NCI-H345 (cell line): ENCODE data around the gene SUGCT.
"Not testable (repeated sequence)": the region's sequence is repeated elsewhere in the genome, so short reads cannot be mapped to it uniquely, and the experiment has no call there.

Experiments
- DNase-seq: peaks from one replicate; lab custom pipeline; 2025; lab: John Stamatoyannopoulos, UW

The SUGCT gene

DNA sequence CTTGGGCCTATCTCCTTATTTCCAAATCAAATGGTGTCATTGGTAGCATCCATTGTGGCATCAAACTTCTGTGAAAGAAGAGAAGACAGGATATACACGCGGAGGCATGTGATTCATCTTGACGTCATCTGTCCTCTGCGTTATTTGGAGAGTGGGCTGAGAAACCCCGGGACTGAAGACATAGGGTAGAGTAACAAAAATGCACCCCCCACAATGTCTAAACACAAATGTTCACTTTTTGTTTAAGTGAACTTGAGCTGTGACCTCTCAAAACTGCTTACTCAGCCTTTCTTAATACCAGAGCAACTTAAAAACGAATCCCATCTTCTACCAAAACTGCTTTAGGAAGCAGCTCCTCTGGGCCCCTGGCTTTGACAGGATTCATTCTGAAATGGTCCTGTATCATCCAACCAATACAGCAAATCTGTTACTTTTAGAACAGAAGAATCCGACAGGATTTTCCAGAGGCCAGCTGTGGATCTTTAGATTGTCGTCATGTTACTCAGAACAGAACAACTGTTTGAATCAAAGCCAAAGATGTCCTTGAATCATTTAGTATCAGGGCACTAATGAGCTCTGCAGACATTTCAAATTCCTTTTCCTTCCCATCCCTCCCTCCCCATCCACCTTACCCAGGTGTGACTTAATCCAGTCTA is 438.1 kb downstream of the SUGCT start:
- no peak for DNase-seq

DNA sequence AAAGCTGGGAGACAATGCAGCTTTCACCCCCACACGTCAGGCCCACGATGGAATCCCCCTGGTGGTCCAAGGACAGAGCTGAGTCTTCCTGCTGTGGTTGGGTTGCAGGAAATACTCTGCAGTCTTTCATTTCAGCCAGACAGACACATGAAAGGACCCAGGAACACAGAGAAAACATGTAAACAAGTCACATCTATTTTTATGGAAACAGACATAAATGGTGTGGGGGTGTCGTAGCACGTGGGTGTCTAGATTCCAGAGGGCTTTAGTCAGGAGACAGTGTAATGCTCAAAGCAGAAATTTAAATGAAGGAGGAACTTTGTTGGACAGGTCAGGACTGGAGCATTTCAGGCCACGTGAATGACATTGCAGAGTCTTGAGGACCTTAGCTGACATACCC is 444.6 kb downstream of the SUGCT start:
- no peak for DNase-seq

DNA sequence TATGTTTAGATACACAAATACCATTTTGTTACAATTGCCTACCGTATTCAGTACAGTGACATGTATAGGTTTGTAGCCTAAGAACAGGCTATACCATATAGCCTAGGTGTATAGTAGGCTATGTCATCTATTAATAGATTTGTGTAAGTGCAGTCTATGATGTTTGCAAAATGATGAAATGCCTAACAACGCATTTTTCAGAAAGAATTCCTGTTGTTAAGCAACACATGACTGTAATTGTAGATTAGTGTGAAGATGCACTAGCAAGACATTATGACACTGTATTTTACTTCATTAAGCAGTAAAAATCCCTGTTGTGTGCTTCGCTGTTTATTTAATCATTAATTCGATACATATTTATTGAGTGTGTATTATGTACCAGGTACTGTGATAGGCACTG is 446.0 kb downstream of the SUGCT start:
- no peak for DNase-seq

DNA sequence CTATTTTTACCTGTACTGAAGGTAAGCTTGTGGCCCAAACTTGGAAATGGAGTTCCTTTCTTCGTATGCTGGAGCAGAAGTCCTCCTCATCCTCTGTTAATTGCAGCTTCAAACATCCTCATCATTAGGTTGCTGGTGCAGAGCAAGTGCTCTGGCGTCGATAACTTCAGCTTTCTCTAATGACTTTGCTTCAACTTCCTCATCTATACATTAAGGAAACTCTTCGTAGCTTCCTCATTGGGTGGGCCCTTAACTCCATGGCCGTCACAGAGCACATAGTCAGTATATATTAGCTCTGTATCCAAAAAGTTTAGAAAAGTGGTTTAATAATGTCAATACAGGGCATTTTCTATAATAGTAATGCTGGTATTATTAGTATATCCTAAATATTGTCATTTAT is 447.7 kb downstream of the SUGCT start:
- no peak for DNase-seq

DNA sequence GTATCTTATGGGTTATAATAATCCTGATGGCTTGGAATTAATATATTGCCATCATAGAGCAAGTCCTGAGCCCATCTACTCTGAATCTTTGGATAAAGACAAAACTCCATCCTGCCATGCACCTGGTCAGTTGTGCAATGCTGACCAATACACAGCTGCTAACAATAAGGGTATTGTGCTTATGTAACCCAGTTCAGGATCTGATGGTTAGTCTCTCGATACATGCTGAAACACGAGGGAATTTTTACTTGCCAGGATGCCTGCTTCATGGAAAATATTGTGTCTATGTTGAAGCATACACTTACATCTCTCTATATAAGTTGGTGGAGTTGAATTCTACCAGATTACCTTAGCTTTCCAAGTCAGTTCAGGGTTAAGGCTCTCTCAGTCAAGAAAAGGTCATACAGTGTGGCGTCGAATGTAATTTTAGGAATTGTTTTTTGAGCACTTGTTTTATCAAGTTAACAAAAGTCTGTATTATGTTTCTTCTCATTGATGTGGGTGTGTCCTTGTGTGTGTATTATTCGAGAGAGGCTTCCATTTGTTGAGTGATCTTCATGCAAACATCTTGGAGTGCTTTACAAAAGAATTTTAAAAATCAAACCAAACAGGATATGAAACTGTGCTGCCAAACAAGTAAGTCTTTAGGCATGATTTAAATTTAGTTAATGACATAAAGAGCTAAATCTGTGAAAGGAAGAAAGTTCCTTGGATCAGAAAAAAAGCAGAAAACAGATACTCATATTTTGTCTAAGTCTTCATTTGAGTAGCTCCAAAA is 449.1 kb downstream of the SUGCT start:
- DNase-seq = no peak

DNA sequence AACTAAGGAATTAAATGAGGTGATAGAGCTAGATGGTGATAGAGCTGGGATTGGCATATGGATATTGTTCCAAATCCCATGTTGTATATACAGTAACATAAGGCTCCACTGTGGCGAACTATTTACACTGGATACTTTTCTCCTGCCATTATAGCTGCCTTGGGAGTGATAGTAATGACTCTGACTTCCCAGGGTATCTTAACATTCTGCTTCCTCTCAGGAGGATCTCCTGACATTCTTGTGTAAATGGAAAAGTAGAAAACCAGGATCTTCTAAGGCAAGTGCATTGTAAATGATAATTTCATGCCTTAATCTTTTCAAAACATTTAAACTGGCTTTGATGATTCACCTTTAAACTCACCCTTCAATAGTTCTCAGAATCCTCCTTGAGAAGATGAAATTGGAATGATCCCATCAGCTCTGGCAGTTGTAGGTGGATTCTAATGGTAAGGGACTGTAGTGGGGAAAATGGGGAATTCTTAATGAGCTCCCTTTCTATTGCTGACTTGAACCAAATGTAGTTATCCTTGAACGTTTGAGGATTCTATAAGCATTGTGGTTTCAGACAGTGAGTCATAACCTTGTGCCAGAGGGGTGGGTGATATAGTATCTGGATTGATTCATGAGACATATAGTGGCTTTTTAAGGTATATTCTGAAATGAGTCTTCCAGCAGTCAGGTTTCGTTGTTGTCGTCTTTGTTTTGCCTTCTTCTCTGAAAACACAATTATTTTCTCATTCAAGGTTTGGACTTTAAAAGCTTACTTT is 450.0 kb downstream of the SUGCT start:
- DNase-seq = no peak

DNA sequence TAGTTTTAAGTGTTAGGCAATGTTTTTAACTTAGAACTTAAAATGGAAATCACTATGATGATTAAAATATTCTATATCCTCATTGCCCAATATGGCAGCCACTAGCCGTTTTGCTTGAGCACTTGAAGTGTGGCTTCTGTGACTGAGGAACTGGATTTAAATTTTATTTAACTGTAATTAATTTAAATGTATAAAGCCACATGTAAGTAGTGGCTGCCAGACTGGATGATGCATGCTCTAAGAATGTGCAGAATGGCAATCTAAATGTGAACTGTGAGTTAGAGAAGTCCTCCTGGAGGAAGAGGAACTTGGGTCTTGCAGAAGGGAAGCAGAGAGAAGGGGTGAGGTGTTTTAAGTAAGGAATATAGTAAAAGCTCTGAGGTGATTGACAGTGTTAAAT is 451.4 kb downstream of the SUGCT start:
- no peak for DNase-seq

DNA sequence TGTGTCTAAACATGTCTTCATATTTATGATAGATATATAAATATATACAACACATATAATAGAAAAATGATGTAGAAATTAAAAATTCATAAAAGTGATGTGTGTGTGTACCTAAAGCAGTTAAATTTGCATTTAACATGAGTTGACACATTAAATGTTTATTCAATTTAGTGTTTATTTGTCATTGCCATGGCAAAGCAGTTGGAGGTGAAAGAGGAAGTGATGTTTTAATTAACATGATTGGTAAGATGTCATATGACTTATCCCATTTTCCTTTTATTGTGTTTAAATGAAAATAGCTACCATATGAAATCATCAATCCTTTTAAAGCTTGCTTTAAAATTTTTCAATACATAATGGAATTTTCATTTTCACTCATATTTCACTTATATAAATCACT is 452.6 kb downstream of the SUGCT start:
- DNase-seq = no peak

DNA sequence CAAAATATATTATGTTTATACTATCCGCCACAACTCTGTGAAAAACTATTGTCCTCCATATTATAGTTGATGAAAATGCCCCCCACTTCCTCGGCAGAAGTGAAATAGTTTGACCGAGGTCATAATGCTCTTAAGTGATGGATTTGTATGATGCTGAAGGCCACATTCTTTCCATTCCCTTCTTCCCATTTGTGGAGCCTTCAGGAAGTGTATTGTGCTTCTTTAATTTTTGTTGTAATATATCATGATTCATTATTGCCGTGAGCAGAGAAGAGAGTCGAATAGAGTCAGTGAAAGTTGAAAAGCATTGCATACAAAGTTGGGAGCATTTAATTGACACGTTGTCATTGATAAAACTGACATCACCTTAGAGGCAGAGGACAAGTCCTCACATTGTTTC is 460.3 kb downstream of the SUGCT start:
- no peak for DNase-seq

DNA sequence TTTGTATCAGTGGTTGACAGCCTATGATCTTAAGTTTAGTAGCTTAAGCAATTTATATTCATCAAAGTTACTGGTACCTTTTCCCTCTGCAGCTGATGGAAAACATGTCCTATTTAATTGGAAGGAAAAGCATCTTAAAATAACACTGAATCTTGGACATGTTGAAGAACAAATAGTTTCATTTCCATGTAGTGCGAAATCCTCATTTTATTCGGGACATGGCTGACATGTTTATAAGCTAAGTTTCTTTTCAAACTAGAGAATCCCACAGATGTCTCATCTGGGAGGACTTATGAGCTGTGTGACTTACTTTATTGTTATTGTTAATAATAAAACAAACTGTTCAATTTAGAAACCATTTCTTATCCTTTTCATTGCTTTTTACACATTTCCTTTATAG is 461.0 kb downstream of the SUGCT start:
- no peak for DNase-seq

DNA sequence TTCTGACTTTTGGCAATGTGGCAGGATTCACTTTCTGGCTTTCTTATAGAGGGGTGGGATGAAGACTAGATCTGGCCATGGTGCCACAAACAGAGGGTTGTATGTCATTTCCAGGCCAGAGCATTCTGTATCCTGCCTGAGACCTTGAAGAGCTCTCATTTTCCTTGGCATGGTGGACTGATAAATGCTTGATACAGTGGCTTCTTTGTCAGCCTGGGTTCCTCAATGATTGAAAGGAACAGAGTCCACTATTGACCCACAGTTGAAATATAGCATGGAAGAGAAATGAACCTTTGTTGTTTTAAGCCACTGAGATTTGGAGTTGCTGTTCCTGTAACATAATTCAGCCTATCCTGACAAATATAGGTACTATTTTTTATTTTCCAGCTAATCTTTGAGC is 462.7 kb downstream of the SUGCT start:
- no peak for DNase-seq

DNA sequence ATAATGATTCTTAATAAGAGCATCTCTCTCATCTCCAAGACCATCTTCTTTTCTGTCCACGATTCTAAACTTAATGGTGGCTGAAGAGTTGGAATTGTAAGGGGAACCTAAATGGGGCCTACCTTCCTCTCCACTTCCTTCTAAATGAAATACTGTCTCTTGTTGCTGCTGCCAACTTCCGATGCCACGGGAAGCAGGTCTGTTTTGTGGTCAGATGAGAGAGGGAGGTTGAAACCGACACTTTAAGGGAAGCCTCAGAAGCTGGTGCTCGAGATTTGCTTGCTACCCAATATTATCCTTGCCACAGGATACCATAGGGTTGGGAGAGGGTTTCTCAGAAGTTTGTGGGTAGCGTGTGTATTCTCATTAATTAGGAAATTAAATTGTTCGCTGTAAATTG is 464.1 kb downstream of the SUGCT start:
- no peak for DNase-seq

DNA sequence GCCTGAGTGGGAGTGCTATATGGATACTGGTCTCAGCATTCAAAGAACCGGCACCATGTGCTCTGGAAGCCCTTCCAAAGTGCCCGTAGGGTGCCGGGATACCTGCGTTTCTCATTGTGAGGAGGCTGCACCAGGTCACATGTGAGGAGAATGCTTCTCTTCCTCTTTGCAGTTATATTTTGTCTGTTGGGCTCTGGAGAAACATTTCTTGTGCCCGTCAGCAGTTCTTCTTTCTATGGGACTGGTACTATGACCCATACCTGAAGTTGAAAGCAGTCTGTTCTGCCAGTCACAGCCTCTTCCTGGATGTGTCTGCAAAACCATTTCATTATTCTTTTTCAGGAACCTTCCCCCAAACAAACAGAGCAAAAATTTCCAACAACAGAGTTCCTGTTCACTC is 465.0 kb downstream of the SUGCT start:
- no peak for DNase-seq

DNA sequence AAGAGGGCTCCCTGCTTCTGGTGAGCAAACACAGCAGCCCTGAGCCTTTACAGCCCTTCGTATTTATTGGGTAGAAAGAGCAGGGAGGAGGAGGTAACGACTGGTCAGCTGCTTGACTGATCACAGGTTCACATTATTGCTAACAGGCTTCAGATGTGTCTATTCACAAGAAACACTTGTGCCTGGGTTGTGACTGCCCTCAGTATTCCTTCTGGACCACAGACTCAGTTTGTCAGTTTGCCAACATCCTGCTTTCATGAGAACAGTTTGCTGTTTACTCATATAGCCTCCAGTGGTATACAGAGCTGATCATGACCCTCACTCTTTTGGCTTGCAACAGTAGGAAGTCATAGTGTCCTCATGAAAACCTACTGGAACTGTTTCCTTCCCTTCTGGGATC is 467.5 kb downstream of the SUGCT start:
- DNase-seq = not testable (repeated sequence)

DNA sequence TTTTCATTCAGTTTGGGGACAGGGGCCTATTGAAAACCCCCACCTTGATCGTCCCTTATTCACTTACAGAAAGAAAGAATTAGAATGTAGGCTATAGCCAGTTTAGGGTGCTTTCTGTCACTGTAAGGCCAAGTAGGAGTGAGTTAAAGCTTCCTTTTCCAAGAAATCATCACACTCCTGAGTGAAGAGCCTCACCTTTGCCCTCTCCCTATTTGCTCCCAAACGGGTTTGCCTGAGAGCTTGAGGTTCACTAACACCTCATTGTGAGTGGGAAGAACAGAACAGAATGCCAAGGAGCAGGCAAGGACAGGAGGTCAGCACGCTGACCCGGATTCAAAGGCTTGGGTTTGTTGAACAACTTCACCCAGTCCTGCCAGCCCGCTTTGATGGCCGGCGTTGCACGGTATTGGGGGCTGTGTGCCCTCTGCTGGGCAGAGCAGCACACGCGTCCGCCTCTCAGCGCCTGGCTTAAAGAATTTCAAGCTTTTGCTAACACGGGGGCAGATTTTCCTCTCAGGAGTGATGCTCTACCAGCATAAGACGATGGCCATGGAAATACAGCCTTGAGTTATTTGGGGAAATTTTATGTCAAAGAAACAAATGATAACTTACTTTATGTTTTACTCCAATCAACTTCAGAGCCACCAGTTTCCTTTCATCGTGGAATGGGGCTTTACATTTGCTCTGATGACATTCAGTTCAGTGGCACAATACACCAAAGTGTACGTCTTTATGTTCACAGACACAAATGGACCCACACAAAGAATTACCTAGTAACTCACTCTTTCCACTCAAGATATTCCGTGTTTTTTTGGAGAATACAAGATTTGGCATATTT is 470.0 kb downstream of the SUGCT start:
- DNase-seq = no peak

DNA sequence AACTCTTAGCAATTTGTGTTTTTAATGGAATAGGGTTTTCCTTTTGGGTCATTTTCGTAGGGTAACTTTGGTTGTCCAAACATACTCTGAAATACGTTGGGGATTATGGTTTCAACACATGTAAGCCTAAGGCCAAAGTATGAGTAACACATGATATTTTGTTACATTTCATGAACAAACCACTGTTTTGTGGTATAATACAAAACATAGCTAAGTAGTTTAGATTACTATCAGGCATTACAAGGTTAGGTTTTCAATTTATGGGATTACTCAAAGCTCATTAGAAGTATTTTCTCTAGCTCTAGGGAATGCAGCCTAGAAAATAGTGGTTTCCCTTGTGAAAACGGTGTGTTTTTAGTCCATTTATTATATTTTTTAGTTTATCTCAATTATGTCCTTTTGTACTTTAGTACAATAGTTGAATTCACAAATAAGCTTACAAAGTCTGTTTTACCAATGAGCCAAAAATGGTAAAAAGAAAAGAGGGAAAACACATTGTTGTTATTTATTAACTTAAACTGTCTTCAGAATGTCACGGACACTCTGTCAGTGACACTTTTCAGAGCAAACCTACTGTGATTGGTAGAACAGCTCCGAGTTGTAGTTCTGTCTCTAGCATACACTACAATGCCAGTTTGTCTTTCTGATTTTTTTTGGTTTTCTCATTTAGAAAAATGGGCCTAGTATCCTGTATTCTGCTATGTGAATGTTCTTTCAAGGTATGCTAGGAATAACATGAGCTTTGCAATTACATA is 473.7 kb downstream of the SUGCT start:
- no peak for DNase-seq

DNA sequence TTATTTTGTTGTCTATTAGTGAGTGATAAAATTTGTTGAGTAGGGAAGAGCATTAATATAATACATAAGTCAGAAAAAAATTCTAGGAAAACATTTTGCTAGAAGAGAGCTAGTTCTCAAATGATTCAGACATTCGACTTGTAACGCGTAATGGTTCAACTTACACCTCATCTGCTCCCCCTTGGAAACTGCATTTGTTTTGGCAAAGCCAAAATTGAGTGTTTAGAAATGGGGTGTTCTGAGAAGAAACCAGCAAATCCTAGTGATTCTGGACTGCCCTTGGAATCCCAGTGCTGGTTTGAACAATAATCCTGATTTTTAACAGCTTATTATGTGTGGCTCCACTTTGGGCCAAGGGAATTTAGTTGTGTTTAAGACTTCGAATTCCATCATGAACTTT is 475.7 kb downstream of the SUGCT start:
- no peak for DNase-seq

DNA sequence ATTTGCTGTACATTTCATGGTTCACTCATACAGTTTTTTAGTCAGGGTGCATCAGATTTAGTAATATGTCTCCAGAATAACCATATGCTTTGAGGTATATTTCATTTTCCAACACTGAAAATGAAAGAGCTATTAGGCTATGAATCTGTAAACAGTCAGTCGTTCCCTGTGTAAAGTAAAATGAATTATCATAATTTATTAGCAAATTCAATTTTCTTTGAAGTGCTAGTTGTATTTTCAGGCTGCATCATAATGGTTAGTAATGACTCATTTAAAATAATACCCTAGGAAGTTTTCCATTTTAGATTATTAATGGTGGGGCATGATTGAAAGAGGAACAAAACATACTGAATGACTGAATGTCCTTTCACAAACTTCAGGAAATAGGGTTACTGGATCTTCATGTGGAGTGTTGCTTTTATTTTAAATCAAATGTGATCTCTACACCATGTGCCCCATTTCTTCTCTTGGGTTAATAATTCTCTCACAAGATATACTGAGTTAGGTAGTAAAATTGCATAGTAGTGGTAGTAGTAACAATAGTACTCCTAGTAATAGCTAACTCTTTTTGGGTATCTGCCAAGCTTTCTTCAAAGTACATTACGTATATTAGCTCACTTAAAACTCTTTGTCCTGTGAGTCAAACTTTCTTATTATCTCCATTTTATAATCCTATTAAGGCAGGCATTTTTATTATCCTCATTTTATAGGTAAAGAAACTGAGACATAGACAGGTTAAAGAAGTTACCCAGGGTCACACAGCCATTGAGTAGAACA is 476.5 kb downstream of the SUGCT start:
- DNase-seq = no peak

DNA sequence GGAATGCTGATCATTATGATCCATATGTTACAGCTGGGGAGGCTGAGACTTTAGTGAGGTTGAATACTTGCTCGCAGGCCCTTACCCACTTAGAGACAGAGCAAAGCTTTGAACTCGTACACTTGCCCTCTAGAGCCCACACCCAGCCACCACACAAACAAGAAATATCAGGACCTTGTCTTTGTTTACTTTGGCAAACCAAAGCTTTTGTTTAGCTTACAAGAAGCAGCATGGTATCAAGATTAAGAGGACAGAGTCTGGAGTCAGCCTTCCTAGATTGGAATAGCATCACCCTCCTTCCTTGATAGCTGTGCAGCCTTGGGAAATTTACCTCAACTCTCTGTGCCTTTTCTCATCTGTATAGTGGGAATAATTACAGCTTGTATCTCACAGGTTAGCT is 477.5 kb downstream of the SUGCT start:
- DNase-seq = no peak

DNA sequence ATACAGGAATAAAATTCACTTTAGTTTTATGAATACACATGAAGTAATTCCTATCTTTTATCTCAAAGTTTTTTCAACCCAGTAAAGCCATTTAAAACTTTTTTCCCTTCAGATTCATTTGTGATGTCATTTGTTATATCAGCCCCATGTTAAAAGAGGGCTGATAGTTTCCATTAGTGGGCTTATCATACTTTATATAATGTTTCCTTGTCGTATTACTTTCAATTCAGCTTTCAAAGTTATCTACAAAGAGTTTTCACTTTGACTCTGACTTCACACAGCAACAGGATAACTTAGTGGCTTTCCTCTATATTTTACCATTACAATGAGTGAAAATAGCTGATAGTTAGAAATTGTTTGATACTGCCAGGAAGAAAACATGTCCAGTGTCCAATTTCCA is 484.8 kb downstream of the SUGCT start:
- DNase-seq = no peak

DNA sequence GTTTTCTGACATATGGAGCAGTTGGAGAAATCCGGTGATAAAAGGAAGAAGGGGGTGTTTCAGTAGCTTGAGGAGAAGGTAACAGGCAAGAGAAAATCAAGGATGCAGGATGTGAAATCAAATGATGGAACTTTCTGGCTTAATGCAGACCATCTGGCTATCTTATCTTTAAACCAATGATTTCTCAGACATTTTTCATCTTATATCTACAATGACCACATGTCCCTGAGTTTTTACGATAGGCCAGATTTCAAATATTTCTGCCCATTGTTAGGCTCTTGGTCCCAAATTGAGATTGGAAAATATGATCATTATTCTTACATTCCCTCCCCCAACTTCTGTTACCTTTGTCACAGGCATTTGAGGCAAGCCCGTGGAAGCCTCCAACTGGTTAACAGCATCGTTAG is 486.8 kb downstream of the SUGCT start:
- DNase-seq = no peak
